Right lobe of liver (tissue), 6 donors: Measurements from ENCODE around the gene NOS3. TPM values are rescaled to one million over a fixed set of nuclear protein-coding genes. Genes with fewer than 3 reads are reported as not detected.

ENCODE experiments used
- ATAC-seq, 4 donors: fragments of 200-7000 bp; cut with Tn5 transposase; one replicate each; pipeline ENCODE4 v1.9.1; 2020; ENCODE audit warnings: mild to moderate bottlenecking in 4 of 4, moderate library complexity in 4 of 4
- DNase-seq, 3 donors: peaks; one replicate each; pipeline ENCODE4 v3.0.0-alpha.2; 2020
- H3K27ac ChIP-seq, 3 donors: fragments of 200-600 bp; one replicate each; pipeline ENCODE4 v1.8.0; 2022
- H3K27me3 ChIP-seq, 2 donors: fragments of 200-600 bp; one replicate each; pipeline ENCODE4 v1.8.0; 2022
- H3K36me3 ChIP-seq, 4 donors: fragments of 200-600 bp; sonication (generic) in 1 of 4; one replicate each; pipeline versions ENCODE4 v1.5.1 to v1.8.0; 2017 to 2022; ENCODE audit warnings: control low read depth in 1 of 4
- H3K4me1 ChIP-seq, 4 donors: fragments of 200-600 bp; sonication (generic) in 1 of 4; one replicate each; pipeline versions ENCODE4 v1.5.1 to v1.8.0; 2017 to 2022; ENCODE audit warnings: control low read depth in 1 of 4
- H3K4me3 ChIP-seq, 3 donors: fragments of 200-600 bp; one replicate each; pipeline ENCODE4 v1.8.0; 2022
- H3K9me3 ChIP-seq, 4 donors: fragments of 200-600 bp; sonication (generic) in 1 of 4; one replicate each; pipeline versions ENCODE4 v1.5.1 to v1.8.0; 2017 to 2022; ENCODE audit warnings: control low read depth in 1 of 4
- POLR2A ChIP-seq: fragments of 450-650 bp; IDR thresholded peaks from one replicate; pipeline ENCODE4 v1.6.1; 2017; ENCODE audit warnings: antibody characterized with exemption, mild to moderate bottlenecking
- WGBS: methylation state at CpG from one replicate; pipeline ENCODE4 v1.1.6; 2018; ENCODE audit warnings: low coverage, low lambda C conversion rate; ENCODE audit not compliant: insufficient coverage; ENCODE audit errors: missing lambda C conversion rate; 5-methylcytosine and 5-hydroxymethylcytosine counted together
- intact Hi-C, 2 donors: fragments of 100-400 bp; cut with DNase I; formaldehyde crosslinking; loops; one replicate each; pipeline versions ENCODE4 v1.11.2 to v1.14.1; 2022
- total RNA-seq, 6 experiments: library from RNA; depleted of rRNA in 2 of 6; stranded (reverse); fragments of >200 nt in 2 of 6; fragmentation: NEBNext Ultra II Directional in 3 of 6; extraction: Animal tissue kit (Norgen Biotek cat#: 25700) in 3 of 6; gene quantifications; one replicate each; pipeline versions ENCODE4 v1.1.0 to v1.2.4, GENCODE V29; 2016 to 2023
- TF ChIP-seq, protein P1 (sequence below), 4 donors: fragments of 200-600 bp in 3 of 4; fragments of 450-650 bp in 1 of 4; IDR thresholded peaks; one replicate each; pipeline versions ENCODE4 v1.5.1 to v1.8.0; 2016 to 2022; ENCODE audit warnings: antibody characterized with exemption in 4 of 4, mild to moderate bottlenecking in 2 of 4
- donor health status: DM: no; HTN: yes; CAD: no.
- donor health status: DM: no; HTN: no; CAD: no.
- donor health status: DM: no; HTN: no; CAD: no.
- donor health status: DM: no; HTN: yes; CAD: no.
- donor health status: DM: no; HTN: yes; CAD: no.

Gene NOS3
- total RNA-seq, 6 experiments from 2014 or later = 2.4 to 9.2 (median 5.0) TPM

DNA sequence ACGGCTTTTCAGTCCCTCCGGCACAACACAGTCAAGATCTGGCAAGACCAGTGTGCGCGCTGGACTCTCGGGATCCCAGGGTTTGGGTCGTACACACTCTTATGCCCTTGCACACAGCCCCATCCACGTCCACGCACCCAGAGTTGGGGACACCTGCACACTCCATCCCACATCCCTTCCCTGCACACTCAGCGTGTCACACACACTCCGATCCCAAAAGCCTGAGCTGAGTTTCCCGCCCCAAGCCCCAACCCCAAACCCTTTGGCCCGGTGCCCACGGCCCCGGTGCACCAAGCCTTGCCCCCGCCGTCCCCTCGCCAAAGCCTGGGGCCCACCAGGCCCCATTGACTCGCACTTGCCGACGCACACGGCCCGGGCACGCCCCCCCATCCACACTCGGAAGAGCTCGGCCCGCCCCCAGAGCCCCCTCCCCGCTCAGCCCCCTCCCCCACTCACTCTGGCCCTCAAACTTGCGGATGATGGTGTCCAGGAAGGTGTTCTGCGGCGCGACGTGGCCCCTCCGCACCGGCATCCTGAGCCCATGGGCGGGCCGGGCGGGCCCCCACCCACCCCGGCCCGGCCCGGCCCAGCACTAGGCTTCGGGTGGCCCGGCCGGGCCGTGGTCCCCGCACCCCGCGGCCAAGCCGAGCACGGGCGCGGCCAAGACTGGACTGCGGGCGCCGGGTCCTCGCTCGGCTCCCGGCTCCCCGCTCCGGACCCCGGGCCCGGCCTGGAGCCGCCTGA is 13.3 kb upstream of the NOS3 start:
- no peak for ATAC-seq
- 7% methylated on average over 28 of the region's 62 CpGs for WGBS
- Histone ChIP-seq H3K9me3 (no peaks in the 10 kb centered on the region), H3K36me3 (no peaks in the 10 kb centered on the region), H3K27ac (no peak overlapping the region), H3K4me3 (no peak overlapping the region), H3K27me3 (peaks cover 0 to 8% of the 10 kb centered on the region in 2 donors), H3K4me1 (peaks cover 0 to 10% (median 0%) of the 10 kb centered on the region in 4 donors)
- no peak for DNase-seq
- intact Hi-C loops = no loop called here
- TF ChIP-seq POLR2A = no peak
- TF ChIP-seq, protein P1, sequence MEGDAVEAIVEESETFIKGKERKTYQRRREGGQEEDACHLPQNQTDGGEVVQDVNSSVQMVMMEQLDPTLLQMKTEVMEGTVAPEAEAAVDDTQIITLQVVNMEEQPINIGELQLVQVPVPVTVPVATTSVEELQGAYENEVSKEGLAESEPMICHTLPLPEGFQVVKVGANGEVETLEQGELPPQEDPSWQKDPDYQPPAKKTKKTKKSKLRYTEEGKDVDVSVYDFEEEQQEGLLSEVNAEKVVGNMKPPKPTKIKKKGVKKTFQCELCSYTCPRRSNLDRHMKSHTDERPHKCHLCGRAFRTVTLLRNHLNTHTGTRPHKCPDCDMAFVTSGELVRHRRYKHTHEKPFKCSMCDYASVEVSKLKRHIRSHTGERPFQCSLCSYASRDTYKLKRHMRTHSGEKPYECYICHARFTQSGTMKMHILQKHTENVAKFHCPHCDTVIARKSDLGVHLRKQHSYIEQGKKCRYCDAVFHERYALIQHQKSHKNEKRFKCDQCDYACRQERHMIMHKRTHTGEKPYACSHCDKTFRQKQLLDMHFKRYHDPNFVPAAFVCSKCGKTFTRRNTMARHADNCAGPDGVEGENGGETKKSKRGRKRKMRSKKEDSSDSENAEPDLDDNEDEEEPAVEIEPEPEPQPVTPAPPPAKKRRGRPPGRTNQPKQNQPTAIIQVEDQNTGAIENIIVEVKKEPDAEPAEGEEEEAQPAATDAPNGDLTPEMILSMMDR (IDR thresholded peaks at IDR 0.05) = no peak

DNA sequence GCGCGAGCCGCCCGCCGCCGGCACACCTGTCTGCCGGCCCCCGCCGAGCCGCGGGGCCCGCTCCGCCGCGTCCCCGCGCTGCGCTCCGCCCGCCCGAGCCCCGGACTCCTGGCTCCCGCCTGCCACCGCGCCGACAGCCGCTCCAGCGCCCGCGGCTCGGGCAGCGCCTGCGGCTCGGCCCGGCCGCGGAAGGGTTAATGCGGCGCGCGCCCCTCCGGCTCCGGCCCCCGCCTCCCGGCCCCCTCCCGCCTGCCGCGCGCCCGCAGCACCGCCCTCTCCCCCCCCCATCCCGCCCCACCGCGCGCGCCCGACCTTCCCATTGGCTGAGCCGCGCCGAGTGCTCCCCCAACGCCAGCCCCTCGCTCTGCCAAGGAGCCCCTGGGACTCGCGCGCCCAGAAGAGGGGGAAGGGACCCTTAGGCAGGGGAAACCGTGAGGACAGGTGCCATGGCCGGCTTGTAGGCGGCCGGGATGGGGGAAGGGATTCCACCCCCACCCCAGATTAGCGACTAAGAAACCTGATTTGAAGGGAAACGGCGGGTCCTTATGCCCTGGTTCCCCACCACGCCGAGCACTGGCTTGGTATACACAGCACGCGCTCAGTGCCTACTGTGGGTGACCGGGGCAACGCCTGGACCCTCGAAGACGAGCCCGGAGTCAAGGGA is 12.6 kb upstream of the NOS3 start, which contains the start of gene KCNH2:
Gene KCNH2 (minus strand): TSS at position 196 of the 664 bp plus-strand sequence. CDS start 408 bp downstream, outside the sequence.
- no peak for ATAC-seq
- Histone ChIP-seq H3K4me3 (no peak within 1 kb of the TSS), H3K9me3 (no peaks in the 10 kb centered on the region), H3K4me1 (peaks cover 0 to 10% (median 0%) of the 10 kb centered on the region in 4 donors), H3K27ac (no peak within 1 kb of the TSS), H3K27me3 (peaks cover 0 to 8% of the 10 kb centered on the region in 2 donors), H3K36me3 (no peaks in the 10 kb centered on the region)
- intact Hi-C loops = no loop called here
- 2% methylated on average over 15 of the region's 81 CpGs for WGBS
- no peak for DNase-seq
- TF ChIP-seq POLR2A = no peak
- TF ChIP-seq, protein P1 (IDR thresholded peaks at IDR 0.05) = no peak

DNA sequence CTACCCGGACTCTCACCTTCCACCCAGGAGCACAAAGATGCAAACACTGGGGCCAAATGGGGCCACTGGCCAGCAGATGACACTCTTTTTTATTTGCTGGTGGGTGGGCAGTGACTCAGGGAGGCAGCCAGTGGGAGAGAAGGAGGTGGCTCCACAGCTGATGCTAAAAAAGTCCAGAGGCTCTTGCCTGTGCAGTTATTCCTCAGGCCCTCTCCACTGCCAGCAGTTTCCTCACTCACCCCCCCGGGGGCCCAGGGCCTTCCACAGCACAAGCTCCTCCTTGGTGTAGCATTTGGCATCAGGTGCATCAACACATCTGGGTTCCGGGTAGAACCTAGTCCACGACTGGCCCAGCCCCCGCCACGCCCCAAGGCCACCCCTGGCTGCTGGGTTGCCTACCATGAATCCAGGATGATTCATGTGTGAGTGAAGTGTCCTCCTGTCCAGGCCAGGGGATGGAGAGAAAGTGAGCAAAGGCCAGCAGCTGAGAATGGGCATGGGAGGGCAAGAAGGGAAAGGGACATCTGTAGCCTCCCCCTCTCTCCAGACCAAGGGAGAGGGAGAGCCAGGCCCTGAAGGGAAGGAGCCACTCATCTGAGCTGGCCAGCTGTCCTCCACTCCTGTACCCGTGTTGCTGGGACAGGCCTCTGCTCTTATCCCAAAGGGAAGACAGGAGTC is 11.0 kb upstream of the NOS3 start:
- no peaks in the 10 kb centered on the region for H3K36me3 ChIP-seq
- no peak overlapping the region for H3K27ac ChIP-seq
- no peaks in the 10 kb centered on the region for H3K9me3 ChIP-seq
- 80% methylated on average over 1 of the region's 7 CpGs for WGBS
- peaks cover 0 to 5% (median 0%) of the 10 kb centered on the region in 4 donors for H3K4me1 ChIP-seq
- ATAC-seq (no peak), DNase-seq (peak in 1 of 3 donors; percentile 40)
- intact Hi-C loops = loop anchor here in 1 of 2 donors (10.0 kb wide), 1 partner anchor 85 kb away; no protein-coding TSS in a partner anchor
- H3K27me3 ChIP-seq = peaks cover 0 to 1% of the 10 kb centered on the region in 2 donors
- no peak overlapping the region for H3K4me3 ChIP-seq
- TF ChIP-seq, protein P1 (IDR thresholded peaks at IDR 0.05) = no peak
- no peak for TF ChIP-seq POLR2A

DNA sequence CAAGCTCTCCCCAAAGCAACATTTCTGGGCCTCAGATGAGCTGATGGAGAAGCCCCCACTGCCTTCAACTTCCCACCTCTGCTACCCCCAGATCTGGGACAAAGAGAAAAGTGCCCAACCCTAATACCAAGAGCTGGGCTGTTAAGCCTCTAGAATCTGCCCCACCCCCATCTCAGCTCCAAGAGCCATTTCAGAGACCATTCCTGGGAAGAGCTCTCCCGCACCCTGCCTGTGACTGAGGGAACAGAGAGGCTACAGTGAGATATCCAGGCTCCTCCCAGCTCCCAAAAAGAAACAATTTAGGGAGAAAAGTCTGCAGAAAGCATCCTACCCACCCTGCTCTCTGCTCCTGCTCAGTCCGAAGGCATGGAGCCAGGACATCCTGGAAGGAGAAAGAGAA is 10.2 kb upstream of the NOS3 start:
- ATAC-seq (no peak), DNase-seq (no peak)
- no peaks in the 10 kb centered on the region for H3K27me3 ChIP-seq
- no peaks in the 10 kb centered on the region for H3K4me1 ChIP-seq
- H3K4me3 ChIP-seq = no peak overlapping the region
- no peaks in the 10 kb centered on the region for H3K36me3 ChIP-seq
- H3K27ac ChIP-seq = no peak overlapping the region
- TF ChIP-seq, protein P1 (IDR thresholded peaks at IDR 0.05) = no peak
- no peak for TF ChIP-seq POLR2A
- no peaks in the 10 kb centered on the region for H3K9me3 ChIP-seq
- no CpG with 5 or more reads among the region's 2 CpGs for WGBS
- intact Hi-C loops = loop anchor here in 1 of 2 donors (10.0 kb wide), 1 partner anchor 86 kb away; no protein-coding TSS in a partner anchor
